IPS-NIHi7 (cell line): ENCODE measurements around the gene EBF4.

ENCODE experiments used
- DNase-seq: peaks from one replicate; pipeline ENCODE4 v3.0.0; 2012; ENCODE audit warnings: mixed read lengths; ENCODE audit errors: extremely low spot score

The EBF4 gene

GRCh38 chr20:2699775-2700413 is 7.3 kb downstream of the EBF4 start:
- no peak for DNase-seq

- DNase-seq, result no peak
Observed at GRCh38 chr20:2700913-2701620, 8.5 kb downstream of the EBF4 start.

- DNase-seq, result peak; percentile 77
Observed at GRCh38 chr20:2701671-2702081, 9.1 kb downstream of the EBF4 start.

GRCh38 chr20:2703716-2704475 is 11.3 kb downstream of the EBF4 start:
- no peak for DNase-seq

GRCh38 chr20:2705931-2706645 is 13.5 kb downstream of the EBF4 start:
- no peak for DNase-seq

GRCh38 chr20:2706688-2707352 is 14.2 kb downstream of the EBF4 start:
- DNase-seq, result no peak

GRCh38 chr20:2707353-2708072 is 14.9 kb downstream of the EBF4 start:
- no peak for DNase-seq

GRCh38 chr20:2708073-2708415 is 15.5 kb downstream of the EBF4 start:
- no peak for DNase-seq

GRCh38 chr20:2708665-2709064 is 16.1 kb downstream of the EBF4 start:
- DNase-seq, result no peak

GRCh38 chr20:2709205-2709981 is 16.8 kb downstream of the EBF4 start:
- DNase-seq, result no peak

GRCh38 chr20:2713285-2713684 is 20.7 kb downstream of the EBF4 start:
- no peak for DNase-seq

GRCh38 chr20:2729251-2729713 is 36.7 kb downstream of the EBF4 start:
- DNase-seq, result no peak

- DNase-seq, result no peak
Observed at GRCh38 chr20:2729791-2730190, 37.2 kb downstream of the EBF4 start.

- no peak for DNase-seq
Observed at GRCh38 chr20:2734899-2735298, 42.3 kb downstream of the EBF4 start.

- no peak for DNase-seq
Observed at GRCh38 chr20:2736441-2736840, 43.9 kb downstream of the EBF4 start.

- DNase-seq, result no peak
Observed at GRCh38 chr20:2738331-2739041, 45.9 kb downstream of the EBF4 start.

- no peak for DNase-seq
Observed at GRCh38 chr20:2739042-2739398, 46.4 kb downstream of the EBF4 start.

- no peak for DNase-seq
Observed at GRCh38 chr20:2740702-2741101, 48.1 kb downstream of the EBF4 start.

GRCh38 chr20:2741463-2741862 is 48.9 kb downstream of the EBF4 start:
- no peak for DNase-seq

- DNase-seq, result no peak
Observed at GRCh38 chr20:2741881-2742280, 49.3 kb downstream of the EBF4 start.
